Loucy (cell line): ENCODE results near the gene PDGFD.

Experiments
- H2AFZ ChIP-seq: fragments of 200-600 bp; sonication (generic); 2 replicates; pipeline ENCODE4 v1.6.0; 2016; ENCODE audit warnings: antibody characterized with exemption, mild to moderate bottlenecking, low read length, moderate library complexity
- H3F3A ChIP-seq: fragments of 200-600 bp; 2 replicates; pipeline ENCODE4 v1.6.0; 2016; ENCODE audit warnings: antibody characterized with exemption, low read depth, mild to moderate bottlenecking
- H3K27me3 ChIP-seq: fragments of 200-600 bp; sonication (generic); 2 replicates; pipeline ENCODE4 v1.6.1; 2014; ENCODE audit warnings: low read length, mild to moderate bottlenecking; ENCODE audit not compliant: insufficient read depth, poor library complexity, severe bottlenecking
- H3K36me3 ChIP-seq: fragments of 200-600 bp; sonication (generic); 2 replicates; pipeline ENCODE4 v1.6.1; 2016; ENCODE audit warnings: low read length; ENCODE audit not compliant: insufficient read depth
- H3K4me1 ChIP-seq: fragments of 200-600 bp; sonication (generic); 2 replicates; pipeline ENCODE4 v1.5.1; 2014; ENCODE audit warnings: low read length, mild to moderate bottlenecking; ENCODE audit not compliant: insufficient read depth, poor library complexity, severe bottlenecking
- H3K4me2 ChIP-seq: fragments of 200-600 bp; sonication (generic); 2 replicates; pipeline ENCODE4 v1.6.0; 2014; ENCODE audit warnings: antibody characterized with exemption, low read length, low read depth, mild to moderate bottlenecking; ENCODE audit not compliant: poor library complexity, severe bottlenecking
- H3K4me3 ChIP-seq: fragments of 200-600 bp; sonication (generic); 2 replicates; pipeline ENCODE4 v1.5.1; 2014; ENCODE audit warnings: low read length, mild to moderate bottlenecking, mixed read lengths; ENCODE audit not compliant: poor library complexity, severe bottlenecking
- H3K79me2 ChIP-seq: fragments of 200-600 bp; sonication (generic); 2 replicates; pipeline ENCODE4 v1.6.1; 2014; ENCODE audit warnings: low read length; ENCODE audit not compliant: insufficient read depth
- H3K9ac ChIP-seq: fragments of 200-600 bp; sonication (generic); 2 replicates; pipeline ENCODE4 v1.6.0; 2014; ENCODE audit warnings: mild to moderate bottlenecking, low read depth, low read length, moderate library complexity; ENCODE audit not compliant: poor library complexity, severe bottlenecking
- H3K9me2 ChIP-seq: fragments of 200-600 bp; sonication (generic); replicated peaks from 2 replicates; pipeline ENCODE4 v1.6.1; 2016; ENCODE audit warnings: low read depth, low read length, mixed read lengths
- H3K9me3 ChIP-seq: fragments of 200-600 bp; sonication (generic); 2 replicates; pipeline ENCODE4 v1.6.1; 2014; ENCODE audit warnings: mild to moderate bottlenecking, antibody characterized with exemption, low read length, low read depth; ENCODE audit not compliant: insufficient read depth
- H4K20me1 ChIP-seq: fragments of 200-600 bp; sonication (generic); 2 replicates; pipeline ENCODE4 v1.6.0; 2014; ENCODE audit warnings: antibody characterized with exemption, low read length, mild to moderate bottlenecking; ENCODE audit not compliant: insufficient read depth, poor library complexity, severe bottlenecking
- EZH2phosphoT487 ChIP-seq: fragments of 200-600 bp; IDR thresholded peaks from 2 replicates; pipeline ENCODE4 v1.6.1; 2018; ENCODE audit warnings: antibody characterized with exemption, mild to moderate bottlenecking, moderate library complexity, borderline replicate concordance
- TF ChIP-seq, protein P1 (sequence below): fragments of 200-600 bp; sonication (generic); conservative IDR thresholded peaks from 2 replicates; pipeline ENCODE4 v1.5.1; 2014; ENCODE audit warnings: mild to moderate bottlenecking, antibody characterized with exemption, low read length

Gene PDGFD

DNA sequence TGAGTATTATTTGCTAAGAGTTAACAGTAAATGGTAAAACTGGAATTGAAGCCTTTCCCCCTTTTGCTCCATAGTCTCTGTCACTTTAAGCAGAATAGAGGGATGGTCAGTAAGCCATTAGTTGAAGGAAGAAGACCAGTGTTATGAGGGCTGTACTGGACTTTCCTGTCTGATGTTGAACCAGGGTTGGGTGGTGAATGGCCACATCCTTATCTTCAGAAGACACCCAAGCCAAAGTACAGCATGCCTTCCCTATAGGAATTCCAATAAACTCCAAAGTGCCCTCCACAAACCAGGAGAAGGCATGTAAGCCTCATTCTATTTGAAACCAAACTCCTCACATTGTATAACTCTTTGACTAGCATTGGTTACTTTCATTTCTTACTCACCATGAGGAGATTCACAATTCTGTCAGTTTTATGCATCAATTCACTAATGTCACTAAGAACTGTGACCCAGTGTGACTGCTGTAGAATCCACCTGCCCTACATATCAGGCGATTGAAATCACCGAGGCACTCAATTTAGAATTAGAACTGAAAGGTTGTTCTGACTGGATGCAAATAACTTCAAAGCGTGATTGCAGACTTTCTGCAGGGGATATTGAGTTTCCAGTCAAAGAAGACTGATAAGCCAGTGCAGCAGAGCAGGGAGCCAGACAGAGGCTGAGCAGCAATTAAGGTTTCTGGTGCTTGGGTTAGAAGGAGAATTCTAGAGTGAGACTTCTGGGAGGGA is 234.6 kb downstream of the PDGFD start:
- H3K4me1 ChIP-seq, result no peaks in the 10 kb centered on the region
- H3K9me3 ChIP-seq, result no peaks in the 10 kb centered on the region
- no peaks in the 10 kb centered on the region for H3K9me2 ChIP-seq
- H3F3A ChIP-seq, result no peaks in the 10 kb centered on the region
- TF ChIP-seq, protein P1, sequence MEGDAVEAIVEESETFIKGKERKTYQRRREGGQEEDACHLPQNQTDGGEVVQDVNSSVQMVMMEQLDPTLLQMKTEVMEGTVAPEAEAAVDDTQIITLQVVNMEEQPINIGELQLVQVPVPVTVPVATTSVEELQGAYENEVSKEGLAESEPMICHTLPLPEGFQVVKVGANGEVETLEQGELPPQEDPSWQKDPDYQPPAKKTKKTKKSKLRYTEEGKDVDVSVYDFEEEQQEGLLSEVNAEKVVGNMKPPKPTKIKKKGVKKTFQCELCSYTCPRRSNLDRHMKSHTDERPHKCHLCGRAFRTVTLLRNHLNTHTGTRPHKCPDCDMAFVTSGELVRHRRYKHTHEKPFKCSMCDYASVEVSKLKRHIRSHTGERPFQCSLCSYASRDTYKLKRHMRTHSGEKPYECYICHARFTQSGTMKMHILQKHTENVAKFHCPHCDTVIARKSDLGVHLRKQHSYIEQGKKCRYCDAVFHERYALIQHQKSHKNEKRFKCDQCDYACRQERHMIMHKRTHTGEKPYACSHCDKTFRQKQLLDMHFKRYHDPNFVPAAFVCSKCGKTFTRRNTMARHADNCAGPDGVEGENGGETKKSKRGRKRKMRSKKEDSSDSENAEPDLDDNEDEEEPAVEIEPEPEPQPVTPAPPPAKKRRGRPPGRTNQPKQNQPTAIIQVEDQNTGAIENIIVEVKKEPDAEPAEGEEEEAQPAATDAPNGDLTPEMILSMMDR, result no peak
- TF ChIP-seq EZH2phosphoT487, result no peak
- H2AFZ ChIP-seq, result peak overlapping the region; percentile 27; the same call in 1 of the 2 replicates
- no peak overlapping the region for H3K9ac ChIP-seq
- H3K4me2 ChIP-seq, result no peak overlapping the region
- no peaks in the 10 kb centered on the region for H4K20me1 ChIP-seq
- no peaks in the 10 kb centered on the region for H3K36me3 ChIP-seq
- H3K27me3 ChIP-seq, result no peaks in the 10 kb centered on the region
- no peak overlapping the region for H3K4me3 ChIP-seq
- H3K79me2 ChIP-seq, result no peaks in the 10 kb centered on the region

DNA sequence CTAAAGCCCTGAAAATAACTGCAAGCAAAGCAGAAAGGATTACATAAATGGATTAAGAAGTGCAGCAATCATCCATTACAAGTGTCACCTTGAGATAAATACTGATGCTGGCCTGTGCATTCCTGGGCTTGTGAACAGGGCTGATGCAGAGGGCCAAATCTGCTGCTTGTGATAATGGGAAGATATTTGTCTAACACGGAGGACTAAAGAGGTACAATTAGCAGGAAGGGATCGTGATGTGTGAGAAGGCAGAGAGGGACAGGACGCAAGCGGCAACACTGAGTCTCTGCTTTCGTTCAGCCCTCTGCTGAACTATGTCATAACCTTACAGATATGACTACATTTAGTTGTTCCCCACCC is 235.2 kb downstream of the PDGFD start:
- H3K79me2 ChIP-seq, result no peaks in the 10 kb centered on the region
- no peaks in the 10 kb centered on the region for H3K27me3 ChIP-seq
- H3K4me3 ChIP-seq, result no peak overlapping the region
- H2AFZ ChIP-seq, result no peak overlapping the region
- H3K9me3 ChIP-seq, result no peaks in the 10 kb centered on the region
- H3K9ac ChIP-seq, result no peak overlapping the region
- no peaks in the 10 kb centered on the region for H3K36me3 ChIP-seq
- H3K9me2 ChIP-seq, result no peaks in the 10 kb centered on the region
- H3F3A ChIP-seq, result no peaks in the 10 kb centered on the region
- H3K4me2 ChIP-seq, result no peak overlapping the region
- TF ChIP-seq, protein P1, result no peak
- TF ChIP-seq EZH2phosphoT487, result no peak
- no peaks in the 10 kb centered on the region for H3K4me1 ChIP-seq
- H4K20me1 ChIP-seq, result no peaks in the 10 kb centered on the region

DNA sequence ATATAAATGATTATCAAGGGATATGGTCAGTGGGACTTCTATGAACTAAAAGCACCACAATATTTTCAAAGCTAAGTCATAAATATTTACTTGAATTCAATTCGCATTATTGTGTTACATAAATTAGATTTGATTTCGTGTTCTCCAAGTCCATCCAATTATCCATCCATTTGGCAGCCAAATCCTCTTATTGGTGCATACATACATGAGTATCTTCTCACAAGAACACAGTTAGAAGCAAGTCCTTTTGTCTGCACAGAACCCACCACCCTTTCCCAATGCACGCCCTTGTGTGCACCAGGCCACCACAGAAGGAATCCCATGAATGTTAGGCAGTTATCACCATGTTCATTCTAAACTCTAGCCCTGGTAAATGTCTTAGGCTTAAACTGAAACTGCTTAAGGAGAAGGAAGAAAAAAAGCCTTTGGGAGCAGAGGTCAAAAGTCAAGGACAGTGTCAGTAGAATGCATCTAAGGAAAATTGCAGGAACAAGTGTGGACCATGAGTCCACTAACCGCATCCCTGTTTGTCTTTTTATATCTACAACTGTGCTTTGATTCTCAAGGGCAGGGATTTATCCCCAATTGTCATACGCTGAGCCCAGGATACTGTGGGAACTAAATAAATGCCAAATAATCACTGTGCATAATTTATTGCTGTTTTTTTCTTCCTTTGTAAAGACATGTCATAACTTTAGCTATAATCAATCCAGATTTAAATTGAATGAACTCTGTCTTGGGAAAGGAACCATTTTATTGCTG is 235.7 kb downstream of the PDGFD start:
- Histone ChIP-seq H3K27me3 (no peaks in the 10 kb centered on the region), H3K4me1 (no peaks in the 10 kb centered on the region), H3K9me3 (no peaks in the 10 kb centered on the region), H3K4me2 (no peak overlapping the region), H4K20me1 (no peaks in the 10 kb centered on the region), H3K9me2 (no peaks in the 10 kb centered on the region), H3K4me3 (no peak overlapping the region), H3K9ac (no peak overlapping the region), H2AFZ (no peak overlapping the region), H3K36me3 (no peaks in the 10 kb centered on the region), H3K79me2 (no peaks in the 10 kb centered on the region), H3F3A (no peaks in the 10 kb centered on the region)
- TF ChIP-seq, protein P1, result no peak
